ENCODE data around the gene LEKR1.
A peak's percentile ranks its signal among the peaks of the same experiment; 100 is the strongest.

The LEKR1 gene

DNA sequence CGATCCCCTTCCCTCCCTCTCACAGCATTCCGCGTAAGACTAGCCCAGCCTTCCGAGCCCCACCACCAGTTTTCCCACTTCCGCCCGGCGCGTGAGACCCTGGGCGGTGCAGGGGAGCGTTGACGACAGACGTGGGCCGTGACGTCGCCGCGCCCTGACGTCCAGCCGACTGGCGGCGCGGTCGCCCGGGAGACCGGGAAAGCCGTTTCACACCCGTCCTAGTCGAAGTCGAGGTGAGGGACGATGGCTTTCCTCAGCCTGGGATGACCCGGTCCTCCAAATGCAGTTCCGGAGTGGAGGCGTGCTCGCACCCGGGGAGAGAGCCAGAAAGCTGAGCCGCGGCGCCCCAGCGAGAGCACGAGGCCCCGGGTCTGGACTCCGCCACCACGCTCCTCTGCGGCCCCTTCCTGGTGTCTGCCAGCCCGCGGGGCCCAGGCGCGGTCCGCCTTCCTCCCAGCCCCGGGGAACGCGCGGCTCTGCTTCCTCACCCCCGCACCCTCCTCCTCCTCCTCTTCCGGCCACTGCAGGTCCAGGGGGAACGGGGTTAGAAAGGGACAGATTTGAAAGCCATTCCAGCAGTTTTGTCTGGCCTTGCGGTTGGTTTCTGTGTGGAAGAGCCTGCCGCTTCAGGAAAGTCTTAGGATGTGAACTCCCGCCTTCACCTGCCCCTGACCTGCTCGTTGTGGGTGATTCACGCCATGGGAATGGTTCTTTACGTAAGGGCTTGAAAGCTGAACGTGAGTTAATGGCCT lies at the start of gene LEKR1:
Gene LEKR1, plus strand, starts transcription at position 210 of the 752 bp plus-strand sequence. CDS start 2,977 bp downstream, outside the sequence.
- H3K4me2 ChIP-seq (ENCODE audit: low read depth, low read length) = peak within 1 kb of the TSS; percentile 78
- H3K4me3 ChIP-seq (ENCODE audit: low read length) = peak within 1 kb of the TSS; percentile 60
- no peaks in the 10 kb centered on the region for H3K79me2 ChIP-seq (ENCODE audit: low read length)
- no peaks in the 10 kb centered on the region for H3K36me3 ChIP-seq (replicated peaks; ENCODE audit: insufficient read depth, low read length)
- peak within 1 kb of the TSS; percentile 40 for H3K9ac ChIP-seq (ENCODE audit: low read length)
- H3K9me2 ChIP-seq (replicated peaks; ENCODE audit: insufficient read depth, low read length) = no peaks in the 10 kb centered on the region
- H3K27ac ChIP-seq (ENCODE audit: low read length) = no peak within 1 kb of the TSS
- no peak for TF ChIP-seq EZH2phosphoT487 (IDR thresholded peaks at IDR 0.05; ENCODE audit: low read length)
- no peak for TF ChIP-seq EZH2 (optimal IDR thresholded peaks at IDR 0.05; ENCODE audit: low read depth, low read length)
- TF ChIP-seq, protein P1, sequence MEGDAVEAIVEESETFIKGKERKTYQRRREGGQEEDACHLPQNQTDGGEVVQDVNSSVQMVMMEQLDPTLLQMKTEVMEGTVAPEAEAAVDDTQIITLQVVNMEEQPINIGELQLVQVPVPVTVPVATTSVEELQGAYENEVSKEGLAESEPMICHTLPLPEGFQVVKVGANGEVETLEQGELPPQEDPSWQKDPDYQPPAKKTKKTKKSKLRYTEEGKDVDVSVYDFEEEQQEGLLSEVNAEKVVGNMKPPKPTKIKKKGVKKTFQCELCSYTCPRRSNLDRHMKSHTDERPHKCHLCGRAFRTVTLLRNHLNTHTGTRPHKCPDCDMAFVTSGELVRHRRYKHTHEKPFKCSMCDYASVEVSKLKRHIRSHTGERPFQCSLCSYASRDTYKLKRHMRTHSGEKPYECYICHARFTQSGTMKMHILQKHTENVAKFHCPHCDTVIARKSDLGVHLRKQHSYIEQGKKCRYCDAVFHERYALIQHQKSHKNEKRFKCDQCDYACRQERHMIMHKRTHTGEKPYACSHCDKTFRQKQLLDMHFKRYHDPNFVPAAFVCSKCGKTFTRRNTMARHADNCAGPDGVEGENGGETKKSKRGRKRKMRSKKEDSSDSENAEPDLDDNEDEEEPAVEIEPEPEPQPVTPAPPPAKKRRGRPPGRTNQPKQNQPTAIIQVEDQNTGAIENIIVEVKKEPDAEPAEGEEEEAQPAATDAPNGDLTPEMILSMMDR (IDR thresholded peaks at IDR 0.05; ENCODE audit: low read length) = no peak
- no peaks in the 10 kb centered on the region for H3K9me3 ChIP-seq (replicated peaks; ENCODE audit: insufficient read depth, low read length)
- no peaks in the 10 kb centered on the region for H3F3A ChIP-seq (ENCODE audit: insufficient read depth, low read length)
- H3K4me1 ChIP-seq (ENCODE audit: low read length) = peaks cover 4% of the 10 kb centered on the region; the same call in 1 of the 2 replicates
- no peaks in the 10 kb centered on the region for H4K20me1 ChIP-seq (ENCODE audit: insufficient read depth, low read length)
- no peaks in the 10 kb centered on the region for H3K27me3 ChIP-seq (replicated peaks; ENCODE audit: insufficient read depth, low read length)
- peak within 1 kb of the TSS; percentile 82 for H2AFZ ChIP-seq (ENCODE audit: low read length)
- peak; percentile 53 for DNase-seq

DNA sequence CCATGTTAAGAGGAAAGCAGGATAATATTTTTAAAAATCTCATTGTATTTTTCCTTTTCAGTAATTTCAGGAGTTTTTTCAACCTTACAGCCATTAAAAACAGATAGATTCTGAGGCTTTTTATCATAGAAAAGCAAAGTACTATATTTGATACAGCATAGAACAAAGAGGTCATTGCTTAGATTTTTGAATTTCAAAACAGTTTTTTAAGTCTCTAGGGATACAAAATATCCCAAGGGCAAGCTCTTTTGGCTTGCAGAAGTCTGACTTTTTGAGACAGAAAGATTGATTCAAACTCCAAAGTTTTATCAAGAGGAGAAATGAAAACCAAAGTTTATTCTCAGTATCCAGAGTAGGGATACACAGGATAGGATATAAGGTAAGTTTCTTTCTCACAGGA lies 49.3 kb upstream of the LEKR1 start:
- Histone ChIP-seq H3K9me2 (replicated peaks; ENCODE audit: insufficient read depth, low read length) (no peaks in the 10 kb centered on the region), H4K20me1 (ENCODE audit: insufficient read depth, low read length) (no peaks in the 10 kb centered on the region), H3K4me1 (ENCODE audit: low read length) (no peaks in the 10 kb centered on the region), H3K27me3 (replicated peaks; ENCODE audit: insufficient read depth, low read length) (no peaks in the 10 kb centered on the region), H3K9ac (ENCODE audit: low read length) (no peak overlapping the region), H3F3A (ENCODE audit: insufficient read depth, low read length) (no peaks in the 10 kb centered on the region), H3K9me3 (replicated peaks; ENCODE audit: insufficient read depth, low read length) (no peaks in the 10 kb centered on the region), H3K4me3 (ENCODE audit: low read length) (no peak overlapping the region), H3K79me2 (ENCODE audit: low read length) (no peaks in the 10 kb centered on the region), H2AFZ (ENCODE audit: low read length) (no peak overlapping the region), H3K36me3 (replicated peaks; ENCODE audit: insufficient read depth, low read length) (no peaks in the 10 kb centered on the region), H3K27ac (ENCODE audit: low read length) (no peak overlapping the region), H3K4me2 (ENCODE audit: low read depth, low read length) (no peak overlapping the region)
- DNase-seq = no peak
- TF ChIP-seq EZH2phosphoT487 (IDR thresholded peaks at IDR 0.05; ENCODE audit: low read length) (no peak), EZH2 (optimal IDR thresholded peaks at IDR 0.05; ENCODE audit: low read depth, low read length) (no peak)
- TF ChIP-seq, protein P1 (IDR thresholded peaks at IDR 0.05; ENCODE audit: low read length) = no peak

- Histone ChIP-seq H3K27ac (ENCODE audit: low read length) (no peak overlapping the region), H3K27me3 (replicated peaks; ENCODE audit: insufficient read depth, low read length) (no peaks in the 10 kb centered on the region), H3K36me3 (replicated peaks; ENCODE audit: insufficient read depth, low read length) (no peaks in the 10 kb centered on the region), H3K9me3 (replicated peaks; ENCODE audit: insufficient read depth, low read length) (no peaks in the 10 kb centered on the region), H3K79me2 (ENCODE audit: low read length) (no peaks in the 10 kb centered on the region), H3K4me2 (ENCODE audit: low read depth, low read length) (no peak overlapping the region), H3K9me2 (replicated peaks; ENCODE audit: insufficient read depth, low read length) (no peaks in the 10 kb centered on the region), H3K4me3 (ENCODE audit: low read length) (no peak overlapping the region), H3F3A (ENCODE audit: insufficient read depth, low read length) (no peaks in the 10 kb centered on the region), H3K9ac (ENCODE audit: low read length) (no peak overlapping the region), H3K4me1 (ENCODE audit: low read length) (no peaks in the 10 kb centered on the region), H2AFZ (ENCODE audit: low read length) (no peak overlapping the region), H4K20me1 (ENCODE audit: insufficient read depth, low read length) (no peaks in the 10 kb centered on the region)
- DNase-seq = no peak
- TF ChIP-seq EZH2 (optimal IDR thresholded peaks at IDR 0.05; ENCODE audit: low read depth, low read length) (no peak), EZH2phosphoT487 (IDR thresholded peaks at IDR 0.05; ENCODE audit: low read length) (no peak)
- TF ChIP-seq, protein P1 (IDR thresholded peaks at IDR 0.05; ENCODE audit: low read length) = no peak
Measured at GRCh38 chr3:156781310-156782230, 44.6 kb upstream of the LEKR1 start.
